ENCODE measurements around the gene OLIG1.

The OLIG1 gene

DNA sequence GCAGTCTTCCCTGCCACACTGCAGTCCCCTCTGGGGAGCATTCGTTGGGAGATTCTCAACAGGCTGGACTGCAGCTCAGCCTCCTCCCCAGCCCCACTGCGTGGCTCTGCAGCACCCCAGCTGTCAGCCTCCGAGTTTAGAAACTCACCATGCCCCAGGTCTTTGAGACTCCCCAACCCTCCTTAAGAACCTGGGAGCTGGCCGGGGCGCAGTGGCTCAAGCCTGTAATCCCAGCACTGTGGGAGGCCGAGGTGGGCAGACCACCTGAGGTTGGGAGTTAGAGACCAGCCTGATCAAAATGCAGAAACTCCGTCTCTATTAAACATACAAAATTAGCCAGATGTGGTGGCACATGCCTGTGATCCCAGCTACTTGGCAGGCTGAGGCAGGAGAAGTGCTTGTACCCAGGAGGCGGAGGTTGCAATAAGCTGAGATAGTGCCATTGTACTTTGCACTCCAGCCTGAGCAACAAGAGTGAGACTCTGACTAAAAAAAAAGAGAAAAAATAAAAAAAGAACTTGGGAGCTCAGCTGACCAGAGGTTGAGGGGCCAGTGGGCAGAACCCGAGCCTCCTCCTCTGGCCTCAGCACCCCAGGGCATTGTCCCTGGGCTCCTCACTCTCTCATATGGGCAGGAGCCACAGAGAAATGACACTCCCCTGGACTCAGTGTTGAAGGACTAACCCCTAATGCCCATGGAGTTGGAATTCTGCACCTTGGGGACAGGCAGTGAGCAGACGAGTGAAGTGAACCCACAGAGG, 38.6 kb upstream of the OLIG1 start:
- H3K27ac ChIP-seq = no peak overlapping the region
- no peak for TF ChIP-seq CTCF (conservative IDR thresholded peaks at IDR 0.05)
- TF ChIP-seq ZFX (IDR thresholded peaks at IDR 0.05) = no peak

DNA sequence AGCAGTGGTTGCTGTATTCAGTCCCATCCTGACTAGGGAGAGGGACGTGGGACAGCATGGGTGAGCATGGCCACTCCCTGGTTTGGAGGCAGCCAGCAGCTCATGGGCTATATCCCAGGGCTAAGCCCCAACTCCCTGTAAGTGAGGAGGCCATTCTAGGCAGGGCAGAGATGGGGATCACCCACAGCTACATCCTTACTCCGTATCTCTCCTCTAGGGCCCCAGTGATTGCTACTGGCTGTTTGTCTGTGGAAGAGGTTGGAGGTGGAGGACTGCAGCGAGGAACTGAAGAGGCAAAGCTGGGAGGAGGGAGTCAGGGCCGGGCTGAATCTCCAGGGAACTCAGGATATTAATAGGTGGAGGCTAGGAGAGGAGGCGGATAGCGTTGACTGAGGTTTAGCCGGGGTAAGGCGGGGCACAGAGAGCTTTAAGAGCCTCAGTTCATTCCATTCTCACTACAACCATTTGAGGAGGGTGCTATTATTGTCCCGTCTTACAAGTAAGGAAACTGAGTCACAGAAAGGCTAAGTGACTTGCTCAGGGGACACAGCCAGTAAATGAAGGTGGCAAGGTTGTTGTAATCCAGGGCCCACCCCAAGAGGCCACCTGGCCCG, 37.4 kb upstream of the OLIG1 start:
- TF ChIP-seq CTCF (conservative IDR thresholded peaks at IDR 0.05) (no peak), ZFX (IDR thresholded peaks at IDR 0.05) (no peak)
- no peak overlapping the region for H3K27ac ChIP-seq

DNA sequence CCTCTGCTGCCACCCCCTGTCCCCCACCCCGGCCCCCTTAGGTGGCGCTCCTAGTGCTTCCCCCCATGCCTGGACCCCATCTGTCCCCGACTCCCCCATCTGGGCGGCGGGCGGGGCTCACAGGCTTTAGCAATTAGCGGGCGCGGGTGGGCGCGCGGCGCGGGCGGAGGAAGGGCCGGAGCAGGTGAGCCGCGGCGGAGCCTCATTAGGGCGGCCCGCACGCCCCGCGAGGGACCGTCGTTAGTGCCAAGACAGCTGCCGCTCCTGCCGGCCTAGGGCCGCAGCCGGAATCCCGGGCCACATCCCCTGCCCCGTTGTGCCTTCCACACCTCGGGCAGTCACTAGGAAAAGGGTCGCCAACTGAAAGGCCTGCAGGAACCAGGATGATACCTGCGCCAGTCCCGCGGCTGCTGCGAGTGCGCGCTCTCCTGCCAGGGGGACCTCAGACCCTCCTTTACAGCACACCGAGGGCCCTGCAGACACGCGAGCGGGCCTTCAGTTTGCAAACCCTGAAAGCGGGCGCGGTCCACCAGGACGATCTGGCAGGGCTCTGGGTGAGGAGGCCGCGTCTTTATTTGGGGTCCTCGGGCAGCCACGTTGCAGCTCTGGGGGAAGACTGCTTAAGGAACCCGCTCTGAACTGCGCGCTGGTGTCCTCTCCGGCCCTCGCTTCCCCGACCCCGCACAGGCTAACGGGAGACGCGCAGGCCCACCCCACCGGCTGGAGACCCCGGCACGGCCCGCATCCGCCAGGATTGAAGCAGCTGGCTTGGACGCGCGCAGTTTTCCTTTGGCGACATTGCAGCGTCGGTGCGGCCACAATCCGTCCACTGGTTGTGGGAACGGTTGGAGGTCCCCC, 36.6 kb upstream of the OLIG1 start:
- no peak overlapping the region for H3K27ac ChIP-seq
- TF ChIP-seq ZFX (IDR thresholded peaks at IDR 0.05) (no peak), CTCF (conservative IDR thresholded peaks at IDR 0.05) (no peak)

GRCh38 chr21:33033961-33034413, 36.0 kb upstream of the OLIG1 start:
- TF ChIP-seq CTCF (conservative IDR thresholded peaks at IDR 0.05) (no peak), ZFX (IDR thresholded peaks at IDR 0.05) (no peak)
- H3K27ac ChIP-seq = no peak overlapping the region

- TF ChIP-seq CTCF (conservative IDR thresholded peaks at IDR 0.05) (no peak), ZFX (IDR thresholded peaks at IDR 0.05) (no peak)
- H3K27ac ChIP-seq = no peak overlapping the region
Observed at GRCh38 chr21:33035147-33035546, 34.8 kb upstream of the OLIG1 start.

- H3K27ac ChIP-seq = no peak overlapping the region
- TF ChIP-seq CTCF (conservative IDR thresholded peaks at IDR 0.05) (no peak), ZFX (IDR thresholded peaks at IDR 0.05) (no peak)
Observed at GRCh38 chr21:33036430-33037162, 33.3 kb upstream of the OLIG1 start.

All from C4-2B (cell line).